Testis (tissue), 2 donors: ENCODE results near the gene DEDD.

Experiments
- POLR2A ChIP-seq: fragments of 450-650 bp; IDR thresholded peaks from one replicate; pipeline ENCODE4 v1.6.1; 2017; ENCODE audit warnings: antibody characterized with exemption, mild to moderate bottlenecking, moderate library complexity
- TF ChIP-seq, protein P1 (sequence below), 3 experiments: fragments of 450-650 bp in 2 of 3; fragments of 200-600 bp in 1 of 3; sonication (generic) in 1 of 3; IDR thresholded peaks; one replicate each; pipeline ENCODE4 v1.5.1; 2016 to 2019; ENCODE audit warnings: antibody characterized with exemption in 3 of 3, mild to moderate bottlenecking in 2 of 3, moderate library complexity in 1 of 3

- no peak for TF ChIP-seq POLR2A
- TF ChIP-seq, protein P1, sequence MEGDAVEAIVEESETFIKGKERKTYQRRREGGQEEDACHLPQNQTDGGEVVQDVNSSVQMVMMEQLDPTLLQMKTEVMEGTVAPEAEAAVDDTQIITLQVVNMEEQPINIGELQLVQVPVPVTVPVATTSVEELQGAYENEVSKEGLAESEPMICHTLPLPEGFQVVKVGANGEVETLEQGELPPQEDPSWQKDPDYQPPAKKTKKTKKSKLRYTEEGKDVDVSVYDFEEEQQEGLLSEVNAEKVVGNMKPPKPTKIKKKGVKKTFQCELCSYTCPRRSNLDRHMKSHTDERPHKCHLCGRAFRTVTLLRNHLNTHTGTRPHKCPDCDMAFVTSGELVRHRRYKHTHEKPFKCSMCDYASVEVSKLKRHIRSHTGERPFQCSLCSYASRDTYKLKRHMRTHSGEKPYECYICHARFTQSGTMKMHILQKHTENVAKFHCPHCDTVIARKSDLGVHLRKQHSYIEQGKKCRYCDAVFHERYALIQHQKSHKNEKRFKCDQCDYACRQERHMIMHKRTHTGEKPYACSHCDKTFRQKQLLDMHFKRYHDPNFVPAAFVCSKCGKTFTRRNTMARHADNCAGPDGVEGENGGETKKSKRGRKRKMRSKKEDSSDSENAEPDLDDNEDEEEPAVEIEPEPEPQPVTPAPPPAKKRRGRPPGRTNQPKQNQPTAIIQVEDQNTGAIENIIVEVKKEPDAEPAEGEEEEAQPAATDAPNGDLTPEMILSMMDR (IDR thresholded peaks at IDR 0.05): no peak
These were observed 17.2 kb downstream of the DEDD start for GRCh38 chr1:161115132-161115711.
